ENCODE results near the gene ERICH3.
"Not testable (repeated sequence)": the region's sequence is repeated elsewhere in the genome, so short reads cannot be mapped to it uniquely, and the experiment has no call there.

Gene ERICH3

DNA sequence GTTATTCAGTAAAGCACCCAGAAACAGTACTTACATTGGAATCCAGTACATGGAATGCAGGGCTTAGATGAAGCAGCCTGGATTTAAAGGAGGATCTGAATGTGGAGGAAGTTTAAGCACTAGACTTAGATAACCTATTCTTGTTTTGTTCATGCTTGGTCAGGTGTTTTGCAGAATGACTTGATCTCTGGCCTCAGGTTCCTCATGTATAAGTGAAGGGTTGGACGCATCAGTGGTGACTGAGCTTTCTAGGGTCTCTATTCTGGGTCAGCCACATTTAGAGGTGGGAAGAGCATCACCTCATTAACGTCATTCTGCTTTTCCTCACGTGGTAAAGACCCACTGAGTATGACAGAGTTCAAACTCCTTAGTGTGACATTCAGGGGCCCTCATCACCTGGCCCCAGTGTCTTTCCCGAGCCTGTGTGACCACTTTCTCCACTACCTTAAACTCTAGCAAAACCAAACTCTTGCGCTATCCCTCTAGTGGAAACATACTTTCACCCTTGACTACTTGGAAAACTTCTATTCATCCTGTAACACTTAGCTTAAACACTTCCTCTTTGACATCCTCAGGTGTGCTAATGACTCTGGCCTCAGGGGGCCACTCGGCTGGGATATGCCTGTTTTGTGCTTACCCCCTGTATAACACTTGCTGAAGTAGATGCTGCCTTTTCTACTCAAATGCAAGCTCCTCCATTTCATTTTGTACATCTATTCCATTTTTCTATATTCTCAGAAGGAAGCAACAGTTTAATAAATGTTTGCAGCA is 871 bp upstream of the ERICH3 start:
- FAIRE-seq = no peak

GRCh38 chr1:74670866-74671265 is 2.7 kb downstream of the ERICH3 start:
- FAIRE-seq = not testable (repeated sequence)

DNA sequence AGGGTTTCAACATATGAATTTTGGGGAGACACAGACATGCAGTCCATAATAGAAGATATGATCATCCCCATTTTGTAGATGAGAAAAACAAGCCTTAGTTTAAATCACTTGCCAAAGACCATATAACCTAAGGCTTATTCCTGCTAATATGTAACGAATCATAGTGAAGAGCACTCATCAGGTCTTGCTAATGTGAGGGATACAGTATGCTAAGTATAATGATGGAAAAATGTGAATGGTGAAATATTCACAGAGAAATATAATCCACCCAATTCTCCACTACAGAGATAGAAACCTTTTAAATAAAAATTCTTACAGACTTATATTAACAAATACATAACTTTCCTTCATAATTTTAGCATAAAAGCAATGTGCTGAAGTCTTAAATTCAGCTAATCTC is 18.9 kb downstream of the ERICH3 start:
- no peak for FAIRE-seq

DNA sequence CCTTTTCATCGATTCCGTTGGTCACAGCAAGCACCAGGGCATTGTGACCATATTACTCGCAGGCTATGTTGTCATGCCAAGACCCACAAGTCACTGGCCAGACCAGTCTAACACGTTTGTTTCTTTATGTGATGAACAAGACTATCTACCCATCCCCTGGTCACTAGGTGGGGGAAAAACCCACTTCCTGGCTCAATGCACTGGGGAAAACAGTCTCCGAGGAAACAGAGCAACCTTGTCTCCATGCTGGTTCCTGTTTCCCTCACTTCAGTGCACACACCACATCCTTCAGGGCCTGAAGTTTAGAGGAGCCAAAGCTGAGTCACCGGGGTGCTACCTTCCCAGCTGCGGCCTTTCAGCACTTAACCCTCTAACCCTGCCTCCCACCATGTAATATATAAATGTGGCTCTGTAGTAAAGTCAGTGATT is 20.9 kb downstream of the ERICH3 start:
- peak; percentile 85 for FAIRE-seq

GRCh38 chr1:74650561-74650960 is 23.0 kb downstream of the ERICH3 start:
- no peak for FAIRE-seq

DNA sequence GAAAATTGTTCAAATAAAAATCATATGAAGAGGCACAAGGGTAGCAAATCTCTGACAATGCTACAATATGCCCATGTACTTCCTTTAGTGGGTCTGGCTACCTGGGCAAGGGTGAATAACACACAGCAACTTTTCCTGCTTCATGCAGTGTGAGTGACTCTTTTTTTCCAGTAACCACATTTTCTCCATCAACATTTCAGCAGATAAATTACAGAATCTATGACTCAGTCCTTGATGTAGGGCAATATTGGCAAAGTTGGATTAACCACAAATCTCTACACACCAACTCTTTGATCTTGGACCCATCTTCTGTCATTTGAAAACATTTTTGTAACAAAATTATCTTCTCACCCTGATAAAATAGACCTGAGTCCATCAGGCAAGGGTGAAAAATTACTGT is 31.7 kb downstream of the ERICH3 start:
- no peak for FAIRE-seq

DNA sequence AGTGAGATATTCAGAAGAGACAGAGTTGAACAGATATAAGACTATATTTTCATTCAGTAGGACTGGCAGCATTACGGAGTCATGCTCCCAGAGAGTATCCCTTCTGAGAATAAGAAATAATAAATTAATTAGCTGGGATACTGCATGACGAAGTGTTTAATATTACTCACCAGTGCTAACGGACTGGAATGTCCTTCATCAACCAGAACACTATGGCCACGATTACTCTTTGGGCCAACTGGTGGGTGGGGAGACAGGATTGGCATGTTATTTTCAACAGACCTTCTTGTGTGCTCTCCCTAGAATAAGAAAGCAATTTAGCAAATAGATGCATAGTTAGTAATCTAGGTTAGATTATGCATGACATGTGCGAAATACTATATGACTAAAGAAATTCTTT is 32.4 kb downstream of the ERICH3 start:
- FAIRE-seq = no peak

- FAIRE-seq = no peak
Measured at GRCh38 chr1:74637296-74637695, 36.3 kb downstream of the ERICH3 start.

- no peak for FAIRE-seq
Measured at GRCh38 chr1:74629283-74629682, 44.3 kb downstream of the ERICH3 start.

- no peak for FAIRE-seq
Measured at GRCh38 chr1:74623716-74624115, 49.9 kb downstream of the ERICH3 start.

DNA sequence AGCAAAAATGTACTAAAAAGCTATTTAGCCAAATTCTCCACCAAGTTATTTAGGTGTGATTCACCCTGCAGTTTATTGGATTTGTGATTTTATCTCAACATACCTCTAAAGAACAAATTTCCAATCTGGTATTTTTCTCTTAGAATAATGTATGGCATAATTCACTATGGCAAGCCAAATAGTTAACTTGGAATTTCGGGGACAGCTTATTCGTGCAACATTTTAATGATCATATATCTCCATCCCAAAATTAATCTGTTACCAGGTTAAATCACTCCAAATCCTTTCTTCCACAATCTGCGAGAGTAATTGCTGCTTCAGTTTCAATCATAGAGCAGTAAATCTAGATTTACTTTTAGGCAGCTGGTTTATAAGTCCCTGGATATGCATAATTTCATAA is 53.4 kb downstream of the ERICH3 start:
- no peak for FAIRE-seq

DNA sequence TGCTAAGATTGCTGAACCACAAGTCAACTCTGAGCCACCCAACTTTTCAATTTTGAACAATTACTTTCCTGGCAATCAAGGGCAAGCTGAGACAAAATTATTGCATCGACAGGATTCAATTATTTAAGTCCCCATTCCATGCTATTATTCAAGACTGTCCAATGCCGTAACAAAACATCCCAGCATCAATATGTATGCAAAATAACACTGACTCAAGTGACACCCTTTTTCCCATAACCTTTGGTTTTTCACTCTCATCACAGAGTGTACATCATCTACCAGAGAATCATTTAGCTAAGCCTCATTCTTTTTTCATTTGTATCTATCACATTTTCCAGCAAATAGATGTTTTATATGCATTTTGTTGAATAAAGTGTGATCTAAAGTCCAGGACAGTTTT is 54.6 kb downstream of the ERICH3 start:
- FAIRE-seq = no peak

DNA sequence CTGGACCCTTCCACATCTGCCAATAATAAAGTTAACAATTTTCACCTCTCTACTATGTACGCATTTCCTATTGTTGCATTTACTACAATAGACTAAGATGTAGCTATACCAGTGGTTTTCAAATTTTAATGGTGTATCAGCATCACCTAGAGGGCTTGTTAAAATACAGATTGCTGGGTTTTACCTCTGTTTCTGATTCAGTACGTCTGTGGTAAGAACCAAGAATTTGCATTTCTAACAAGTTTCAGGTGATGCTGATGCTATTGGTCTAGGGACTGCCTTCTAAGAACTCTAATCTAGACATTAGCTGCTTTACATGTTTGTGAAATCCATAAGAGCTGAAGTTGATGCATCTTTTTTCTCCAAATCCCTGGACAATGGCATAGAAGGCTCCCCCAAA is 59.7 kb downstream of the ERICH3 start:
- no peak for FAIRE-seq

- no peak for FAIRE-seq
Measured at GRCh38 chr1:74611887-74612286, 61.7 kb downstream of the ERICH3 start.

DNA sequence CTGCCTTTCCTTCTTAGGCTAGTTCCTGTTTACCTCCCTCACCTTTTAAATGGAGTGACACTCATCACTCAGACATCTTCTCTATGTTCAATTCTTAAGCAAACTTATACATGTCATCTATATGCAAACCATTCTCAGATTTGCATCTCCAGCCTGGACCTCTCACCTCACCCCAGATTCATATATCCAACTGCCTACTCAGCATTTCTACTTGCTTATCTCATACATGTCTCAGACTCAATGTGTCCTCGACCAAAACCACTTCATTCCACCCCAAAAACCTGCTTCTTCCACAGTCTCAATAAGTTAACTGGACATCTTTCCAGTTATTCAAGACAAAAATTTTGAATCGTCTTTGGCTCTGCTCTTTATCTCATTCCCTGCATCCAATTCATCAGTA is 62.6 kb downstream of the ERICH3 start:
- FAIRE-seq = no peak

DNA sequence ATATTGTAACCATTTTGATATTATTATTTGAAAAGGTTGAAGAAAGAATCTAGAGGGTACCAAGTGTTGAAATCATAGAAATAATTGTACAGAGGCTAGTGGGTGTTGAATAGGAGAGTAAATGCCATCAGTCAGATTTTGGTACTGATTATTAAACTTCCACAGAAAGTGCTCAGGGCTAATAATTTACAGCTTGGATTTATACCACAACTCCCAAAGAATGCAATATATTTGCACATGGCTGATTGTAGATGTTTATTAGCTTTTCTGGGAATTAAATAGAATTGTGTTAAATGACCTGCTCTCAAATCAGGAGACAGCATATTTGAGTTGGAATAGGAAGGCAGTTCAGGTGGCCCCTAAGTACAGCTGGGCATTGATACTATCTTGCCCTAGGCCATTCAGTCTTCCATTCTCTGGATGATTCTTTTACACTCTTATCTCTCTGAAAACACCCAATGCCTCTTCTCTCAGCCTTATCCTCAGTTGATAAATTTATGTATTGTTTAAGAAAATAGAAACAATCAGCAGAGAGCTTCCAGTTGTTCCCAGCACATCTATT is 63.7 kb downstream of the ERICH3 start:
- no peak for FAIRE-seq

DNA sequence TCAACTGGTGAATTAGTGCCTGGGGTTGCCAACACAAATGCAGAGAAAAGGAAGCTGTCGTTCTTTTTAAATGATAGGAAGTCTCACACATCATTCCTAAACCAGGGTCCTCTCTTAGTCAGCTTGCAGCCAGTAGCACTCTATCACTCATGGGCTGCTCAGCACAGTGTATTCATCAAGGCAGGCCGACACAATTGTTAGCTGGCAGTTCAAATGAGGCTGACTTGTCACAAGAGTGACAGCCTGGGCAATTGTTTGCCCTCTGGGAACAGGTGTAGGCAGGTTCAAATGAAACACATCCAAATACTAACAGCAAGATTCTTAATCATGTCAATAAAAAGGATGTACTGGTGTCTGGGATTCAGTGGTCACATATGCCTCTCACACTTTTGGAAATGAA is 76.9 kb downstream of the ERICH3 start:
- no peak for FAIRE-seq

DNA sequence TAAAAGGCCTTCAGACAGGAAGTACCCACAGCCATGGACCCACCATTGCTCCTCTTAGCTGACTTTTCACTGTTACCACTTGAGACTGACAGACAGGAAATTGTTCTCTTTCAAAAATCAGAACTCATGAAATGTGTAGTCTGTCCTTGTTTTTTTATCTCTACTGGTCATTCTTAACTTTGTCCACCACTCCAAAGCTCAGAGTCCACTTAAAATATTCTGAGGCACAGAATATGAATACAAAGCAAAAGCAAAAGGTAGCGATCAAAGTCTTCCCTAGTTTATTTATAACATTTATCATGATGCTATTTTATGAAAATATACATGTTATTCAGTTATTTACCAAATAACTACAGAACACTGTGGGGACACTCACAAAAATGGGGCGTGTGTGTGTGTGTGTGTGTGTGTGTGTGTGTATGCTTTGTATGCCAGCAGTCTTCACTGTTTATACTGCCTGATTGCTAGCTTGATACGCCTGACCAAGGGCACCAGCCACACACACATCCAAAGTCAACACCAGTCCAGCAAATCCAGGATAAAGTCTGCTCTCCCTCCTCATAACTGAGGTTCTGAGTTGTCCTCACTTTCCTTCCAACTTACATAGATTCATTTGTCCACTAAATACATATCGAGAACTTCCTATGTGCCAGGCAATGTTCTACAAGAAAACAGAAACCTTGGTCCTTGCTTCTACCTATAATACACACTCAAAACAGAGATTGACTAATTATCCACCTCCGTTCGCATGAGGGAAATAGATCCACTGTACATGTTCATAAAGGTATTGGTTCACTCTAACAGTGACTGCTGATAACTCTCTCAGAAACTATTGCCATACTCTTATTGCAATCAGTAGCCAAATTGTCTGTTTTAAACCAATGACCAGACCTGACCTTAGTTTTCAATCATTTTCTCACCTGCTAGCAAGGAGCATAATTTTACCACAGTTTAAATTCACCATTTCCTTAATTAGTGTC is 79.4 kb downstream of the ERICH3 start:
- no peak for FAIRE-seq

DNA sequence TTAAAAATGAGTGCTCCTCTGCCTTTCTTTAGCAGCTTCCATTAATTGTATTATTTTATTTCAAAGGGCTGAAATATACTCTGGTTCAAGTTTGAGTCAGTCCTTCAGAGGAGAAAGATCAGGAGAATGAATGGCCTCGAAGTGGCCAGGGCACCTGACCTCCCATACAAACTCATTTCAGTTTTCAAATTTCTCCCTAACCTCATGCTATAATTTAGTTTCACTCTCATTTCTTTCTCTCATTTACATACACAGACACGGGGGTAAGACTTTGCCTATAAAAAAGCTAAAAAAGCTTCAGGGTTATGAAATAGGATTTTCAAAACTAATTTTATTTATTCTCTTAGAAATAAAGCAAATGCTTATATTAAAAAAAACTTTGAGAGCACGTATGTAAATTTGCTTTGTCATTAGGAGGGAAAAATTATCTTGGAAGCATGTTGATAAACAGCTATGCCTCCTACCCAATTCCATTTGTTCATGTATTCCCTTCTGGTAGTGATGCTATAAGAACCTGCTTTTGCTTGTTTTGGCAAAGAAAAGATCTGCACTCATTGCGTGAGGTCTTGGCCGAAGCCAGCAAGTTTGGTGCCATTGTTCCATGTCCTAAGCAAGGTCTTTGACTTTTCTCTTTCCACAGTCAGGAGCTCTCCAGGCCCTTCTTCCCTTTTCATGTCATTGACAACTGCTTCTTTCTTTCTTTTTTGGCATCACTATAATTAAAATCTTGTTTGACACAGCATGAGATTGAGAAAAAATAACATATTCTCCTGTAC is 80.8 kb downstream of the ERICH3 start:
- FAIRE-seq = no peak

DNA sequence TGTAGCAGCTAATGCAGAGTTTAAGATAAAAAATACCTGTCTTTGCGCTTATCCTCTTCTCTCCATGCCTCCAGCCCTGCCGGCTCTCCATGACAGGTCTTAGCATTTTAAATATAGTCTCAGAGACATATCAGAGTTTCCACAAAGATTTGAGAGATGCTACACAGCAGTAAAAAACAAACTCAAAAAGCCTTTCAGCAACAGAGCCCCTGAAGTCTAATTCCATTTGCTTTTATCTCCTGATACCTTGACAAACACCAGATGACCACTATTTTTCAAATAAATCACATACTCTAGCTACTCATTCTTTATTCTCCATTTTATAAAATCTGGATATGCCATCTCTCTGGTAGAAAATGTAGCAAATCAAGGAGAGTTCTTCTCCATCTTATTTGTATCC is 81.6 kb downstream of the ERICH3 start:
- no peak for FAIRE-seq

DNA sequence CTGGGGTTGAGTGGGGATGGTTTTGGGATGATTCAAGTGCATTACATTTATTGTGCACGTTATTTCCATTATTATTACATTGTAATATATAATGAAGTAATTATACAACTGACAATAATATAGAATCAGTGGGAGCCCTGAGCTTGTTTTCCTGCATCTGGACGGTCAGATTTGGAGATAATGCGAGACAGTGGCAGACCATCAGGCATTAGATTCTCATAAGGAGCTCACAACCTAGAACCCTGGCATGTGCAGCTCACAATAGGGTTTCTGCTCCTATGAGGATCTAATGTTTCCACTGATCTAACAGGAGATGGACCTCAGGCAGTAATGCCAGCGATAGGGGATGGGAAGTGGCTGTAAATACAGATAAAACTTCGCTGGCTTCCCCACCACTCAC is 83.3 kb downstream of the ERICH3 start:
- FAIRE-seq = no peak

- FAIRE-seq = no peak
Measured at GRCh38 chr1:74587888-74588287, 85.7 kb downstream of the ERICH3 start.

Measured in endometrium (tissue), 2 donors.